Upper lobe of right lung (tissue), 1 donor: ENCODE results near the gene CABLES1. TPM values are rescaled to one million over a fixed set of nuclear protein-coding genes. Genes with fewer than 3 reads are reported as not detected.
A peak's percentile ranks its signal among the peaks of the same experiment; 100 is the strongest.

Experiments
- ATAC-seq: fragments of 200-7000 bp; cut with Tn5 transposase; one replicate; pipeline ENCODE4 v1.9.1; 2020; ENCODE audit warnings: mild to moderate bottlenecking, moderate library complexity
- DNase-seq: peaks from one replicate; pipeline ENCODE4 v3.0.0-alpha.2; 2020
- H3K27ac ChIP-seq: fragments of 200-600 bp; one replicate; pipeline ENCODE4 v1.8.0; 2022
- H3K27me3 ChIP-seq: fragments of 200-600 bp; one replicate; pipeline ENCODE4 v1.8.0; 2022; ENCODE audit warnings: mild to moderate bottlenecking
- H3K36me3 ChIP-seq: fragments of 200-600 bp; one replicate; pipeline ENCODE4 v1.8.0; 2022
- H3K4me1 ChIP-seq: fragments of 200-600 bp; one replicate; pipeline ENCODE4 v1.8.0; 2022
- H3K4me3 ChIP-seq: fragments of 200-600 bp; one replicate; pipeline ENCODE4 v1.8.0; 2022; ENCODE audit warnings: mild to moderate bottlenecking
- H3K9me3 ChIP-seq: fragments of 200-600 bp; one replicate; pipeline ENCODE4 v1.8.0; 2022
- intact Hi-C: fragments of 100-400 bp; cut with DNase I; formaldehyde crosslinking; loops from one replicate; pipeline ENCODE4 v1.11.0; 2022
- total RNA-seq: library from RNA; stranded (reverse); fragmentation: NEBNext Ultra II Directional; extraction: Animal tissue kit (Norgen Biotek cat#: 25700); gene quantifications from one replicate; pipeline ENCODE4 v1.2.1, GENCODE V29; 2021
- TF ChIP-seq, protein P1 (sequence below): fragments of 200-600 bp; IDR thresholded peaks from one replicate; pipeline ENCODE4 v1.8.0; 2022; ENCODE audit warnings: antibody characterized with exemption
- donor health status: DM: no; HTN: yes; CAD: no; lungs with severe emphysema.

Gene CABLES1
- total RNA-seq, 1 donor from 2014 or later = 39.5 TPM

GRCh38 chr18:23220355-23220754 is 85.1 kb downstream of the CABLES1 start:
- peak overlapping the region; percentile 58 for H3K27ac ChIP-seq
- peak; percentile 89 for DNase-seq
- intact Hi-C loops = no loop called here

DNA sequence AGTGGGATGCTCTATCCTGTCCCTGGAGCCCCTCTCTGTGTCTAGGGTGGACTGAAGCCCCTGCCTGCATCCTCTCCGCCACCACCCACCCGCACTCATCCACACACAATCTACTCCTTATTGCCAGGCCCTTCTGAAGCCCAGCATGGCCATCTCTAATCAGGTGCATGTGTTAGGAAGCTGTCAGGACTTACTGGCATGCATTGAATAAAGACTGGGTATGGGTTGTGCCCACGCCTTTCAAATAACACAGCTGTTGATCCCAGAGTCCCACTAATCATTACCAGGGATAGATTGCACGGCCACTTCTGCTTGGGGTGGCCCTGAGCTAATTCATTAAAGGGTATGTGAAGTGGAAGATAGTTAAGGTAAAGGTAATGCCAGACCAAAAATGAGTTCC is 88.4 kb downstream of the CABLES1 start:
- no peak for DNase-seq
- intact Hi-C loops = no loop called here
- Histone ChIP-seq H3K36me3 (no peaks in the 10 kb centered on the region), H3K27ac (no peak overlapping the region), H3K27me3 (no peaks in the 10 kb centered on the region), H3K9me3 (no peaks in the 10 kb centered on the region), H3K4me1 (peaks cover 51% of the 10 kb centered on the region), H3K4me3 (no peak overlapping the region)
- ATAC-seq = no peak
- TF ChIP-seq, protein P1, sequence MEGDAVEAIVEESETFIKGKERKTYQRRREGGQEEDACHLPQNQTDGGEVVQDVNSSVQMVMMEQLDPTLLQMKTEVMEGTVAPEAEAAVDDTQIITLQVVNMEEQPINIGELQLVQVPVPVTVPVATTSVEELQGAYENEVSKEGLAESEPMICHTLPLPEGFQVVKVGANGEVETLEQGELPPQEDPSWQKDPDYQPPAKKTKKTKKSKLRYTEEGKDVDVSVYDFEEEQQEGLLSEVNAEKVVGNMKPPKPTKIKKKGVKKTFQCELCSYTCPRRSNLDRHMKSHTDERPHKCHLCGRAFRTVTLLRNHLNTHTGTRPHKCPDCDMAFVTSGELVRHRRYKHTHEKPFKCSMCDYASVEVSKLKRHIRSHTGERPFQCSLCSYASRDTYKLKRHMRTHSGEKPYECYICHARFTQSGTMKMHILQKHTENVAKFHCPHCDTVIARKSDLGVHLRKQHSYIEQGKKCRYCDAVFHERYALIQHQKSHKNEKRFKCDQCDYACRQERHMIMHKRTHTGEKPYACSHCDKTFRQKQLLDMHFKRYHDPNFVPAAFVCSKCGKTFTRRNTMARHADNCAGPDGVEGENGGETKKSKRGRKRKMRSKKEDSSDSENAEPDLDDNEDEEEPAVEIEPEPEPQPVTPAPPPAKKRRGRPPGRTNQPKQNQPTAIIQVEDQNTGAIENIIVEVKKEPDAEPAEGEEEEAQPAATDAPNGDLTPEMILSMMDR = no peak

More at GRCh38 chr18:23220355-23220754, 85.1 kb downstream of the CABLES1 start:
- peak; percentile 93 for ATAC-seq
- H3K36me3 ChIP-seq = peaks cover 3% of the 10 kb centered on the region
- no peak overlapping the region for H3K4me3 ChIP-seq
- no peaks in the 10 kb centered on the region for H3K27me3 ChIP-seq
- H3K9me3 ChIP-seq = no peaks in the 10 kb centered on the region
- TF ChIP-seq, protein P1 = no peak
- peaks cover 21% of the 10 kb centered on the region for H3K4me1 ChIP-seq

DNA sequence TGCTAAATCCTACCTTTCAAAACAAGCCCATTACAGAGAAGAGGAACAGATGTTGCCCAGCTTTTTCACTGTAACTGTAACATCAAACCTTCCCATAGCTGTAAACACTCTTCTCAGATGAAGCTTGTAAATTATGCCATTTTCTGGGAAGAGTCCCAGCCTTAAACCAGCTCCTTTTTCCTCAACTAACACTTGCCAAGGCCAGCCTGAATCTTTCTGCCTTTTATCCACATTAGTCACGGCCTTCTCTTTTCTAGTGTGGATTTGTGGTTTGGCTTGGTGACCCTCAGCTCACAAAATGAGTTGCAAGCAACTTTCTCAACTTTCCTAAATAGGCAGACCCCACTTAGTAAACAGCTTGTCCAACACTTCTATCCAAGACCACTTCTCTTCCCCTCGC is 90.2 kb downstream of the CABLES1 start:
- Histone ChIP-seq H3K4me3 (no peak overlapping the region), H3K36me3 (no peaks in the 10 kb centered on the region), H3K9me3 (no peaks in the 10 kb centered on the region), H3K27ac (peak overlapping the region; percentile 56), H3K4me1 (peaks cover 59% of the 10 kb centered on the region), H3K27me3 (no peaks in the 10 kb centered on the region)
- intact Hi-C loops = no loop called here
- ATAC-seq (no peak), DNase-seq (no peak)
- TF ChIP-seq, protein P1 = no peak

- DNase-seq = no peak
- H3K36me3 ChIP-seq = no peaks in the 10 kb centered on the region
- H3K27me3 ChIP-seq = no peaks in the 10 kb centered on the region
- ATAC-seq = no peak
- no peak overlapping the region for H3K4me3 ChIP-seq
- H3K9me3 ChIP-seq = no peaks in the 10 kb centered on the region
- TF ChIP-seq, protein P1 = no peak
- H3K27ac ChIP-seq = peak overlapping the region; percentile 56
- intact Hi-C loops = no loop called here
- H3K4me1 ChIP-seq = peaks cover 68% of the 10 kb centered on the region
Measured at GRCh38 chr18:23226391-23226790, 91.1 kb downstream of the CABLES1 start.

- DNase-seq (no peak), ATAC-seq (peak; percentile 54)
- Histone ChIP-seq H3K27me3 (no peaks in the 10 kb centered on the region), H3K4me1 (peaks cover 75% of the 10 kb centered on the region), H3K9me3 (no peaks in the 10 kb centered on the region), H3K4me3 (no peak overlapping the region), H3K36me3 (no peaks in the 10 kb centered on the region), H3K27ac (peak overlapping the region; percentile 69)
- TF ChIP-seq, protein P1 = no peak
- intact Hi-C loops = no loop called here
Measured at GRCh38 chr18:23226930-23227725, 91.8 kb downstream of the CABLES1 start.
